Activated naive CD4-positive, alpha-beta T cell (primary cell): ENCODE measurements around the gene ATOX1.
"Not testable (repeated sequence)": the region's sequence is repeated elsewhere in the genome, so short reads cannot be mapped to it uniquely, and the experiment has no call there.

Experiments used
- DNase-seq, 4 experiments: peaks; one replicate each; lab custom pipeline; 2025; lab: John Stamatoyannopoulos, UW

Gene ATOX1, protein sequence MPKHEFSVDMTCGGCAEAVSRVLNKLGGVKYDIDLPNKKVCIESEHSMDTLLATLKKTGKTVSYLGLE

GRCh38 chr5:151758430-151759241 lies at the start of gene ATOX1:
TSS of gene ATOX1 (minus strand) at chr5:151758631. CDS start at chr5:151758551, 80 bp downstream.
- DNase-seq: peak; percentile 78 to 88 (median 80)

DNA sequence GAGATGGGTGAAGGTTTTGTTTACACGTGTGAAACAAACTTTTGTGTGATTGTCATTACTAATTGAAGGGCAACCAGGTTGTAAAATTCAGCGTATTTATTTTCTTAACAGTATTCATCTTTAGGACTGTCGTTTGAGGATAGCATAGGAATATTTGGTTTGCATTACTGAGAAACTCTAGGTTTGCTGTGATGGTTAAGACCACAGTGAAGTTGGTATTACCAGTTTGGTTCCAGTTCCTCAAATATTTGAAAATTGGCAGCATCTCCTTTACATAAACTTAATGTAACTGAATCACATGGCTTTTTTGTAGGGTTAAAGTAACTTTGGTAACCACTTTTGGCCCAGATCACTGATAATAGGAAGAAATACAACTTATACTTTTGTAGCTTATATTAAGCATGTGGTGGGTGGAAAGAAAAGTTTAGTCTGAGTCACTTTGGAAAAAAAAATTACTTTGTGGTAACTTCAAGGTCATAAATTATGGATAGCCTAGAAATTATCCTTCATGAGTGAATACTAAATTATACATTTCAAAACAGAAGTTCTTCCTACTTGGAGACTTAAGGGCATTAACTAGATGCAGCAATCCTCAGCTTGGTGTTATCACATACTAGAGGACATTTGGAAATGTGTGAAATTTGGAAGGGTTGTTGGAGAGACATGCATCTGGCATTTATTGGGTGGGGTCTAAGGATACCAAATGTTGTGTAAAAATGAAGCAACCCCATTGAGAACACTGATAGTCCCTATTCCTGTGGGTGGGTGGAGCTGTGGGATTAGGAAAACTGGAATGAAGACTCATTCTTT lies 47.2 kb upstream of the ATOX1 start:
- no peak for DNase-seq

- DNase-seq: no peak
These were observed 42.1 kb upstream of the ATOX1 start for GRCh38 chr5:151800532-151800931.

DNA sequence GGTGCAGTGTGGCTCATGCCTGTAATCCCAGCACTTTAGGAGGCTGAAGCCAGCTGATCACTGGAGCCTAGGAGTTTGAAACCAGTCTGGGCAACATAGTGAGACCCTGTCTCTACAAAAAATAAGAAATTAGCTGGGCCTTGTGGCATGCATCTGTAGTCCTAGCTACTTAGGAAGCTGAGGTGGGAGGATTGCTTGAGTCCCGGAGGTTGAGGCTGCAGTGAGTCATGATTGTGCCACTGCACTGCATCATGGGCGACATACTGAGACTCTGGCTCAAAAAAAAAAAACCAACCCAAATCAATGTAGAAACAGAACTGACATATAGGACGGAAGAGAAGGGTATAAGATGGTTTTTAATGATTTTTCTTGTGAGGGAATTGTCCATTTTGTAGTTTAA lies 41.0 kb upstream of the ATOX1 start:
- DNase-seq: no peak

DNA sequence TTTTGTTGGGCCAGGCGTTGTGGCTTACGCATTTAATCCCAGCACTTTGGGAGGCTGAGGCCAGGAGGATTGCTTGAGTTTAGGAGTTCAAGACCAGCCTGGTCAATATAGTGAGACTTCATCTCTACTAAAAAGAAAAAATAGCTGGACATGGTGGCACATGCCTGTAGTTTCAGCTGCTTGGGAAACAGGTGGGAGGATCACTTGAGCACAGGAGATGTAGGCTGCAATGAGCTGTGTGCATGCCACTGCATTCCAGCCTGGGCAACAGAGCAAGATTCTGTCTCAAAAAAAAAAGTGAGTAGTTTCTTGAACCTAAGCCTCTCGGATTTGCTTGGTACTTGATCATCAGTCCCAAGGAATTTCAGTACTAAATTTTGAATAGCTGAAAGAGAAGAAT lies 40.2 kb upstream of the ATOX1 start:
- DNase-seq: no peak

DNA sequence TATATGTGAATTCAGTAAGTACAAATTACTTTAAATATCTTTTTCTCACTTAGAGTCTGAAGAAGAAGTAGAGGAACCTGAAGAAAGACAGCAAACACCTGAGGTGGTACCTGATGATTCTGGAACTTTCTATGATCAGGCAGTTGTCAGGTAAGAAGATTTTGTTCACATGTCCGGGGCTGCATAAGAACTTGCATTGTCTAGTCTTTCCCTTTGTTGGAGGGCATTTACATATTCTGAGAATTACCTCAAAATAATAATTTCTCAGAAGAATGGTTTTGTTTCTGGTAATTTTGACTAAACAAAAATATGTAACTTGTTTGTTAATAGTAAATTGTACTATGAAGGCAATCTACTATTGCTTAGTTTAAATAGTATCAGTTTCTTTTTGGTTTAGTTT lies 37.0 kb upstream of the ATOX1 start:
- no peak for DNase-seq

DNA sequence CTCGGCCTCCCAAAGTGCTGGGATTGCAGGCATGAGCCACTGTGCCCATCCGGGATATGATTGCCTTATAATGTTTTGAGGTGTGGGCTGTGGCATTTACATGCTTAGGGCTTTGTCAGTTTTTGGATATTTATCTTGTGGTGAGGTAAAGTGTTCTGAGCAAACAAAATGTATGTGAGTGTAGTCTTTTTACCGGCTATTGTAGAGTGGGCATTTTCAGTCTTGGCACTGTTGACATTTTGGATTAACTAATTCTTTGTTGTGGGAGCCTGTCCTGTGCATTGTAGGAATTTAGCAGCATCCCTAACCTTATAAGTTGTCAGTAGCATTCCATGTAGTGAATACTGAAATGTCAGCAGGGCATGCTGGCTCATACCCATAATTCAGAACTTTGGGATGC lies 34.9 kb upstream of the ATOX1 start:
- no peak for DNase-seq

GRCh38 chr5:151787817-151788216 lies 29.4 kb upstream of the ATOX1 start:
- DNase-seq: no peak

DNA sequence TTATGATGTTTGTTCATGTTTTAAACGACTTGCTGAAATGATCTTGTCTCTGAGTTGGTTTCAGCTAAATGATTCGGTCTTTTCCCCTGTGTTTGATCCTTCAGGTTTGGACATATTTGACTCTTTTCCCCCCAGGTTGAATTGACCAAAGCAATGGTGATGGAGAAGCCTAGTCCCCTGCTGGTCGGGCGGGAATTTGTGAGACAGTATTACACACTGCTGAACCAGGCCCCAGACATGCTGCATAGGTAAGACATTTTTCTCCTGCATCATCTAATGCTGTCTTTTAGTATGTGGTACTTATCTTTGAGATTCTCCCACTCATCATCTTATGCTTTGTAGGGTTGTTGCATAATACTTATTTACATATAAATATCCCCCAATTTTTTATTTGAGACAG lies 28.0 kb upstream of the ATOX1 start:
- DNase-seq: no peak

- DNase-seq: no peak
These were observed 25.7 kb upstream of the ATOX1 start for GRCh38 chr5:151784141-151784540.

DNA sequence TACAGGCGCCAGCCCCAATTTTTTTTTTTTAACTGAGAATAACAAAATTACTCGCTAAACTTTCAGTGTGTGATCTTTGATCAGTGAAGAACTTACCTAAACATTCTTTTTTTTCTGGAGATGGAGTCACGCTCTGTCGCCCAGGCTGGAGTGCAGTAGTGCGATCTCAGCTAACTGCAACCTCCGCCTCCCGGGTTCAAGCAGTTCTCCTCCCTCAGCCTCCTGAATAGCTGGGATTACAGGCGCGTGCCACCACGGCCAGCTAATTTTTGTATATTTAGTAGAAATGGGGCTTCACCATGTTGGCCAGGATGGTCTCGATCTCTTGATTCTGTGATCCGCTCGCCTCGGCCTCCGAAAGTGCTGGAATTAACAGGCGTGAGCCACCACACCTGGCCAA lies 25.2 kb upstream of the ATOX1 start:
- DNase-seq: not testable (repeated sequence)

DNA sequence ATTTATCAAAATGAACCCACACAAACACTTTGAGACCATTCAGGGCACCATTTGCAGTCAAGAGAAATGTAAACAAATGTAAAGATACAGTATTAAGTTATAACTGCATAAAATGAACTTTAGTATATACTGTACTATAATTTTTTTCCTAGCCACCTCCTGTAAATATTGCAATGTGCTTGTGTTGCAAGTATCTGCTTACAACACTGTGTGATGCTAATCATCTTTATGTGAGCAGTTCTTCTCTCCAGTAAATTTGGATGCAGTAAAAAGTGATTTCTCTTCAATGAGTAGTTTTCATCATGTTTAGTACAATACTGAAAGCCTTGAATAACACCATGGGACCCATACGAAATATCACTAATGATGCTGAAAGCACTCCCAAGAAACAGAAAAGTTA lies 22.8 kb upstream of the ATOX1 start:
- no peak for DNase-seq

DNA sequence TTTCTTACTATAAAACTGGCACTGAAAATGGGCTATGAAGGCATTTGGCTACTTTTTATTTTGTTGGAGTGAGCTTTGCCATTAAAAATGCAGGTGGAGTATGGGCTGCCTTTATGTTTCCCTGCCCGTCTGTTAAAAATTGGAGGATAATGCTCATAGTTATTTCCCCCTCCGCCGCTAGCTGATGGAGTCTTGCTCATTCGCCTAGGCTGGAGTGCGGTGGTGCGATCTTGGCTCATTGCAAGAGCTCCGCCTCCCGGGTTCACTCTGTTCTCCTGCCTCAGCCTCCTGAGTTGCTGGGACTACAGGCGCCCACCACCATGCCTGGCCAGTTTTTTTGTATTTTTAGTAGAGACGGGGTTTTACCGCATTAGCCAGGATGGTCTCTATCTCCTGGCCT lies 21.9 kb upstream of the ATOX1 start:
- DNase-seq: no peak

- no peak for DNase-seq
These were observed 21.2 kb upstream of the ATOX1 start for GRCh38 chr5:151779531-151780125.

- DNase-seq: no peak
These were observed 16.7 kb upstream of the ATOX1 start for GRCh38 chr5:151775025-151775606.

DNA sequence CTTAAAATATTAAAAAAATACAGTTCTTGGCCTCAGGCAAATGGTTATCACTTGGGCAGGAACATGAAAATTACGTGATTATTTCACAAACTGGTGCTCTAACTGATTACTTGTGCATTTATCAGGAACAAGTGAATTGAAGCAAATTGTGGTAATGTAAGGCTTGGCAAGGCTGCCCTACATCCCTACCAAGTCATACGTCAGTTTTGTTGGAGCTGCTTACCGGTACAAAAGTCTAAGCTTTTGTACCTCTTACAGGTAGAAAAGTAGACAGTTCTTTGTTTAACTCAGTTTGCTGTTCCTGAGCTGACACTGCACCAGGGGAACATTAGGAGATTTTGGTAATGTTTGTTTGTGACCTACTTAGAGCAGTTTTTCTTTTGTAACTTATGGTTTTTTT lies 15.5 kb upstream of the ATOX1 start:
- DNase-seq: no peak

DNA sequence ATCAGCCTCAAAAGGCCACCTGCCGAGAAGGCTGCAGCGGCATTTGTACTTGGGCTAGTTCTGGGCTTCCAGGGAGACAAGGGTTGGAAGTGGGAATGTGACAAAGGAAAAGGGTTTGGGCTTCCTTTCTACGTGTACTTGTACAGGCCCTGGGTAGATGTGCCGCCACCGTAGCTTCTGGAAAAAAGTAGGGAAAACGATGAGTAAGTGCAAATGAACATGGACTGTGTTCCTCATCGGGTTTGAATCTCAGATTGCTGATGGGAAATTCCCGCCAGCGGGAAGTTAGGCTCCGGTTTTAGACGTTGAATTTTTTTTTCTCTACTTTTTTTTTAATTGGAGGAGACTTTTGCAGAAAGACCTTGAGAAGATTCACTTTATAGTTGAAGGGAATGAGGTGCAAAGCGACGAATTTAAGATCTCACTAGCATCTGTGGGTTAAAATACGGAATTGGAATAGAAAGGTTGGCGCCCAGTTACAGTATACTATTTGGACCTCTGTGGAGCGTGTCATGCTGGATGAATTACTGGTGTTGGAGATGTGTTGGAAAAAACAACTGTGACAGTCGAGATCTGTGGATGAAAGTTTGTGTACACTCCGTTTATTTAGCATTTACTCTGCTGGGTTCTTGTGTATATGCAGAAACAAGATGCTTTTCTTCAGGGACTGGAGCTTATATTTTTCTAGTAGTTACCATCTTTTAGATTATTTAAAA lies 14.6 kb upstream of the ATOX1 start:
- DNase-seq: no peak

- DNase-seq: peak in 3 of 4 experiments; percentile 28 to 36 (median 34)
These were observed 13.8 kb upstream of the ATOX1 start for GRCh38 chr5:151772029-151772845.

GRCh38 chr5:151771259-151772028 lies 13.0 kb upstream of the ATOX1 start, which contains the start of gene G3BP1:
TSS of gene G3BP1 (plus strand) at chr5:151771954. CDS start at chr5:151786621, 14,667 bp downstream.
- peak; percentile 92 to 98 (median 96) for DNase-seq
